Measurements from ENCODE around the gene PPY. TPM values are rescaled to one million over a fixed set of nuclear protein-coding genes. Genes with fewer than 3 reads are reported as not detected.

The PPY gene
- total RNA-seq, 1 donor from 2014 or later: not detected

- peaks cover 11% of the 10 kb centered on the region for H3K27me3 Mint-ChIP-seq
- TF ChIP-seq CTCF (IDR thresholded peaks at IDR 0.05; ENCODE audit: unreplicated experiment): no peak
- H3K4me3 Mint-ChIP-seq (ENCODE audit: low read depth): no peak overlapping the region
- H3K4me1 Mint-ChIP-seq (ENCODE audit: low read depth): peaks cover 2% of the 10 kb centered on the region
- no peak for DNase-seq (ENCODE audit: low spot score, unreplicated experiment)
- no peaks in the 10 kb centered on the region for H3K9me3 Mint-ChIP-seq (ENCODE audit: low read depth)
- no peak overlapping the region for H3K27ac Mint-ChIP-seq
- no peaks in the 10 kb centered on the region for H3K36me3 Mint-ChIP-seq (ENCODE audit: insufficient read depth)
These were observed 49.7 kb downstream of the PPY start for GRCh38 chr17:43892647-43892952.

- no peaks in the 10 kb centered on the region for H3K36me3 Mint-ChIP-seq (ENCODE audit: insufficient read depth)
- H3K27me3 Mint-ChIP-seq: peaks cover 8% of the 10 kb centered on the region
- peak overlapping the region; percentile 80 for H3K27ac Mint-ChIP-seq
- H3K4me1 Mint-ChIP-seq (ENCODE audit: low read depth): peaks cover 2% of the 10 kb centered on the region
- H3K9me3 Mint-ChIP-seq (ENCODE audit: low read depth): no peaks in the 10 kb centered on the region
- H3K4me3 Mint-ChIP-seq (ENCODE audit: low read depth): no peak overlapping the region
- TF ChIP-seq CTCF (IDR thresholded peaks at IDR 0.05; ENCODE audit: unreplicated experiment): no peak
- no peak for DNase-seq (ENCODE audit: low spot score, unreplicated experiment)
These were observed 50.2 kb downstream of the PPY start for GRCh38 chr17:43891851-43892646.

Other genes with a start within 250 kb of the PPY start
- gene SOST, start 183.7 kb downstream of the PPY start, total RNA-seq: 0.42 and 0.43 TPM in 2 replicates
- gene DUSP3, start 163.5 kb downstream of the PPY start, total RNA-seq: 58.0 and 58.3 TPM in 2 replicates
- gene CFAP97D1, start 162.0 kb downstream of the PPY start, total RNA-seq: 0.07 TPM in 1 of 2 replicates, not detected in the other
- 12.6 and 13.2 TPM in 2 replicates for gene MPP3, start 109.3 kb downstream of the PPY start, total RNA-seq
- not detected in 2 replicates for gene CD300LG, start 95.3 kb downstream of the PPY start, total RNA-seq
- gene MPP2, start 34.9 kb downstream of the PPY start, total RNA-seq: 5.4 and 6.4 TPM in 2 replicates
- gene PYY, start 11.5 kb upstream of the PPY start, total RNA-seq: 0.84 and 1.1 TPM in 2 replicates
- gene NAGS, start 62.1 kb upstream of the PPY start, total RNA-seq: 0.69 and 0.89 TPM in 2 replicates
- 27.5 and 28.9 TPM in 2 replicates for gene TMEM101, start 72.5 kb upstream of the PPY start, total RNA-seq
- gene LSM12, start 124.2 kb upstream of the PPY start, total RNA-seq: 54.1 and 55.4 TPM in 2 replicates
- 57.3 and 58.7 TPM in 2 replicates for gene G6PC3, start 128.3 kb upstream of the PPY start, total RNA-seq
- 39.0 and 41.3 TPM in 2 replicates for gene HDAC5, start 181.2 kb upstream of the PPY start, total RNA-seq
- gene HROB, start 199.5 kb upstream of the PPY start, total RNA-seq: 10.1 and 12.8 TPM in 2 replicates
- 0.49 and 0.89 TPM in 2 replicates for gene ASB16, start 228.2 kb upstream of the PPY start, total RNA-seq
- gene TMUB2, start 244.5 kb upstream of the PPY start, total RNA-seq: 48.5 and 50.3 TPM in 2 replicates

Measured in progenitor cell of endocrine pancreas (in vitro differentiated cells).